ENCODE measurements around the gene PCOLCE2.

The PCOLCE2 gene

DNA sequence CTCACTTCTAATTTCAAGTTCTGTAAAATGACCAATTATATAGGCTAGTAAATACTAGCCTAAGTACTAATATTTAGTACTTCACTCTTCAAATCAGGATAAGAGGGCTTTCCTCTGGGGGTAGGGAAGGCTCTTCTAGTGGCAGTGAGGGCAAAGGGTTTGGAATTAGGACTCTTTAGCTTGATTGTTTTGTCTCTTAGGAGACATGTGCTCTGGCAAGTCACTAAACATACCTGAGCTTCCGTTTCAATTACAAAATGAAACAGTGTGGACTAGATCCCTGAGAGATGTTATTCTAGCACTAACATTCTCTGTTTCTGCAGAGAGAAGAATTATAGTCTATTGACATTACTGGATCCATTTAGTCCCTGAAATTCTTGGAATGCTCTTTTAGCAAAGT, 71.5 kb downstream of the PCOLCE2 start:
- DNase-seq, result no peak

DNA sequence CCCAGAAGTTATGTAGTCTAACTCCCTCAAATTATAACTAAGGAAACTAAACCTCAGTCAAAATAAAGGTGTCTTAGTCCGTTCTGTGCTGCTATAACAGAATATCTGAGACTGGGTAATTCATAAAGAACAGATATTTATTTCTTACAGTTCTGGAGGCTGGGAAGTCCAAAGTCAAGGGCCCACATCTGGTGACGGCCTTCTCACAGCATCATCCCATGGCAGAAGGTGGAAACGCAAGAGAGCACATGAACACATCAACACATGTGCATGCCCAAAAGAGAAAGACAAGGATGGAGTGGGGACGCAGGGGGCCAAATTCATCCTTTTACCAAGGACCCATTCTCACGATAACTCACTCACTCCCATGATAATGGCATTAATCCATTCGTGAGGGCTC, 73.1 kb downstream of the PCOLCE2 start:
- DNase-seq, result no peak

DNA sequence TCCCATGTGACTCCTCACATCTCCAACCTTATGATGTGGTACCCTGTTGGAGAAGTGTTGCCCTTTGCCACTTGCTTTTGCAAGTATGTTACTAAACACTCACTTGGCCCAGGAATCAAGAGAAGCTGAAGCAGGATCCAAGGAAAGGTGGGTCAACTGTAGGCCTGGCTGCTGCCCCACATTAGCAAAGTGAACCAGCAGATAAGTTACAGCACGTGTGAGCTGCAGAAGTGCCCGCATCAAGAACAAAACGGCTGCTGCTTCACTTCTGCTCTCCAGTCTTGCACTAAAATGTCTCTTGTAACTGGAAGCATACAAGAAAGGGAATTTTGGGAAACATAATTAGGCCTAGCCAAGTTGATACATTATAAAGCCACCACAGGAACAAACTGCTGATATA, 79.6 kb downstream of the PCOLCE2 start:
- no peak for DNase-seq

DNA sequence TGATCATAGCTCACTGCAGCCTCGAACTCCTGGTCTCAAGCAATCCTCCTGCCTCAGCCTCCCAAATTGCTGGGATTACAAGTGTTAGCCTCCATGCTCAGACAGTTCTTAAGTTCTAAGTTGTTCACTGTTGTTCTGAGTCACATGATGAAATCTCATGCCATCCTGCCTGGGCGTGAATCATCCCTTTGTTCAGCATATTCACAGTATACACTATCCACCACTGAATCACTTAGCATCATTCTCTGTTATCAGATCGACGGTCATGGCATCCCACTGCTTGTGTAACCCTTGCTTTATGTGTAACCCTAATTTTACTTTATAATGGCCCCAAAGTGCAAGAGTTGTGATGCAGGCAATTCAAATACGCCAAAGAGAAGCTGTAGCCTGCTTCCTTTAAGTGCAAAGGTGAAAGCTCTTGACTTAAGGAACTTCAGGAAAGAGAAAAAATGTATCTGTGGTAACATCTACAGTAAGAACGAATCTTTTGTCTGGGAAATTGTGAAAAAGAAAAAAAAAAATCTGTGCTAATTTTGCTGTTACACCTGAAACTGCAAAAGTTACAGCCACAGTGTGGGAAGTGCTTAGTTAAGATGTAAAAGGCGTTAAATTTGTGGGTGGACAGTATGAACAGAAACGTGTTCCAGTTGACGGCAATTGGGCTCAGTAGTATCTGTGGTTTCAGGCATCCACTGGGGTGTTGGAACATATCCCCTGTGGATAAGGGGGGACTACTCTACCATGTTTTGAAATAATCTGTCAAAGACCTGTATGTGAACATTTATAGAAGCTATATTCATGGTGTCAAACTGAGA, 80.6 kb downstream of the PCOLCE2 start:
- DNase-seq, result no peak

DNA sequence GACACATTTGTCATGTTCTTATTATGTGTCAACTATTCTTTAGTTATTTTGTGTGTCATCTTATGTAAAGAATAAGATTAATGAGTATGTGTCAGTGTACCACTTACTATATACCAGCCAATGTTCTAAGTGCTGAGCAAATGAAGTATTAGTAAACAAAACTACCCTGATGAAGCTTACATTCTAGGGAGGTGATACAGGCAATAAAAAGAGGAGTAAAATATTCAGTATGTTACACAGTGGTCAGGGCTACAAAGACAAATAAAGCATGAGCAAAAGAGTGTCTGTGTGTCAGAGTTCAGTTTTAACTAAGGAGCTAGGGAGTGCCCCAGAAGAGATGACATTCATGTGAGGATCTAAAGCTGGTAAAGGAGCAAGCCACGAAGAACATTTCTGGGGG, 86.0 kb downstream of the PCOLCE2 start:
- DNase-seq, result no peak

DNA sequence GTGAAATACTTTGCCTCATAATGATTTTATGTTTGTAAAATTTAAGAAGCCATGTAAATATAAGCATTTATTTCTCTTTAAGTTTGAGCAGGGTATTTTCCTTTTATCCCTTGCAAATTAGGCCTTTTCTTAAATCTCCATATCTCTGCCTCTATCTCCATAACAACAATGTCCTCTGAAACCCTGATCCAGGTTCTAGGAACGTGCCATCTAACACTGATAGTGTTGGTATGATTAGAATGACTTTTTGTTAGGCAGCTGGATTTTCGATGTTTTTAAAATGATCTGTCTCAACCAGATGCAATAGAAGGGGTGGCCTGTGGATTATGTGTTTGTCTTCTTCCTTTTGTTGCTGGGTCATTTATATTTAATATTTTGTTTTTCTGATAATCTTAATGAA, 87.1 kb downstream of the PCOLCE2 start:
- DNase-seq, result no peak

DNA sequence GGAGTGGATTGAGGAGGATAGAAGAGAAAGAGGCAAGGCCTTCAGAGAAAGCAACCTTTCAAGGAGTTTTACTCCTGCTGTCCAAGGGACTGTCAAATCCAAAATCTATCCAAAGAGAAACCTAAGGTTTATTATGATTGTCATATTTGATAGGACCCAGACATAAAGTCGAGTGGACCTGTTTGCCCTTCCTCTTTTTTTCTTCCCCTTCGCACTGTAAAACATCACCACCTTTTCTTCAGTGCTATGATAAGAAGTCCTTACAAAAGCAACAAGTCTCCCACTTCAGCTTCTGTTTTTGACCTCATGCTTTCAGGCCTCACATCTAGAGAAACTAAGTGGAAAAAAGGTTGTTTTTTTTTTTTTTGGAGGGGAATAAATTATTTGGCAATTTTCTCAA, 92.1 kb downstream of the PCOLCE2 start:
- no peak for DNase-seq

DNA sequence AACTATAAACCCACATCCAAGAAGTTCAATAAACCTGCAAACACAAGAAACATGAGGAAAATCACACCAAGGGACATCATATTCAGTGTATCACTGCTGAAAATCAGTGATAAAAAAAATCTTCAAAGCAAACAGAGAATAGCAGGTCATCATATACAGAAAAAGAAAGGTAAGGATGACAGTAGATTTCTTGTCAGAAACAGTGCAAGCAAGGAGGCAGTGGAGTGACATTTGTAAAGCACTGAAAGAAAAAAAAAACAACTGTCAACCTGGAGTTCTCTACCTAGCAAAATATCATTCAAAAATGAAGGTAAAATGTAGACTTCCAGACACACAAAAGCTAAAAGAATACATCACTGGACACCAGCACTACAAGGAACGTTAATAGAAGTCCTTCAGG, 93.6 kb downstream of the PCOLCE2 start:
- no peak for DNase-seq

DNA sequence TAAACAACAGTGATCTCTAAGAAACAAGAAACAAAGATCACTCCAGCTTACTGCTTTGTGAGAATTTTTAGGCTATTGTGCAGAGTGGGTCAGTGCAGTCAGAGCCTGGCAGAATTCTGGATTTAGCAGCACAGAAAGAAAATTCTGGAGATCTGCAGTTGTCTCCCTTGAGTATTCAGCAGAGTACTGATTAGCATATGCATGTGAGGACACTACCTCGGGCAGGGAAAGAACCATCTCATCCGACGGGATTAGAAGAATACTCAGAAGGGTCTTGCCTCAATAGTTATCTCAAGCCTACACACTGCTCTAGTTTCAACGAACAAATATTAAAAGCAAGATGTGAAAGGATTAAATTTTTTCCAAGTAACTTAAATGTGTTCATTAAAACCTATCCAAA, 94.4 kb downstream of the PCOLCE2 start:
- DNase-seq, result no peak

DNA sequence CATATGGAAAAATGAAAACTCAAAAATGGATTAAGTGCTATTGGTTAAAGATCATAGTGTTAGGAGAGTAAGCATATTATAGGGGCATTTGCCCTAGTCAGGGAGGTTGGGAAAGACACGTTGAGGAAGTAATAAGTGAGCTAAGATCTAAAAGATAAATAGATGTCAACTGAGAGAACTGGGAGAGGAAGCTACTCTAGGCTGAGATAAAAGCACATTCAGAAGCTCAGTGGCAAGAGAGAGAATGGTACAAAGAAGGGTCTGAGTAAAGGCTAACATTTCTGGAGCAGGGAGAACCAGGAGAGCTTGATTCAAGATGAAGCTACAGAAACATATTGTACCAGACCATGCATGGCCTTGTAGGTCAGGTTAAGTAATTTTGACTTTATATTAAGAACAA, 101.2 kb downstream of the PCOLCE2 start:
- DNase-seq, result no peak

DNA sequence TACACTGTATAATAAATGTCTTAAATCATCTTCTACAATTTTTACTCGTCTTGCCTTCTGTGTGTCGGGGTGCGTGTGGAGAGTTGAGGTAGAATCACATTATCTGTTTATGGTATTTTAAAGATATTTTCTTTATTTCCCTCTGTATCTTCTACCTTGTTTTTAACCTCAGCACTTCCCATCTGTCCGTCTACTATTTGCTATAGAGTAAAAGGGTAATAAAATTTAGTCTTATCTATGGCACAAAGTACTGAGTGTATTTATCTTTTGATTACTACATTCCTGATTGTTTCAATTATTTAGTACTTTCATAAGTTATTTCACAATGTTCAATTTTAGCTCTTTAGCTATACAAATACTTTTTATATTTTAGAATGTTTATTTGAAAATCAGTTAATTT, 102.9 kb downstream of the PCOLCE2 start:
- no peak for DNase-seq

DNA sequence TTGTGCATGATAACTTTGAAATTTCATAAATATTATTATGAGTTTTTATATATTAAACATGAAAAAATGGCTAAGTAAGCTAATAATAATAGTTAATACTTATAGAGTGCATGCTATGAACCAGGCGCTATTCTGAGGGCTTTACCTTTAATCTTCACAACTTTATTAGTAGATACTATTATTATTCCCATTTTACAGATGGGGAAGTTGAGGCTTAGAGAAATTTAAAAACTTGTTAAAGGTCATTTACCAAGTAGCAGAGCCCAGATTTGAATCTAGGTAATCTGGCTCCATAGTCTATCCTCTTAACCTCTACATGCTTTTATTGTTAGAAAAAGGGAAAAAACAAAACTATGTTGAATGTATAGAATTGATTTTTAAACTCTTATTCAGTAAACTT, 104.7 kb downstream of the PCOLCE2 start:
- no peak for DNase-seq

DNA sequence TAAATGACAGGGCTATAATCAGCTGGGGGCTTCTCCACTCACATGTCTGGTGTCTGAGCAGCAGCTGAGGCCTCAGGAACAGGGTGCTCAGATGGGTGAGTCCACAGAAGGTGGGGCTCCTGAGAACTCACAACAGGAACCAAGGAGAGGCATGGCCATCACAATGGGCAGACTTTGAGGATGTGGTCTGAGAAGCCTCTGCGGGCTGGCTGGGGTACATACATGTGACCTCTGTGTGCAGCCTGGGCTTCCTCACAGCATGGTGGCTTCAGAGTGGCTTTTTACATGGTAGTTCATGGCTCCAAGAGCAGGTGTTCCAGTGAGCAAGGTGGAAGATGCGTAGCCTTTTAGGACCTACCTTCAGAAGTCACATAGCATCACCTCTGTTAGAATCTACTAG, 106.3 kb downstream of the PCOLCE2 start:
- no peak for DNase-seq

DNA sequence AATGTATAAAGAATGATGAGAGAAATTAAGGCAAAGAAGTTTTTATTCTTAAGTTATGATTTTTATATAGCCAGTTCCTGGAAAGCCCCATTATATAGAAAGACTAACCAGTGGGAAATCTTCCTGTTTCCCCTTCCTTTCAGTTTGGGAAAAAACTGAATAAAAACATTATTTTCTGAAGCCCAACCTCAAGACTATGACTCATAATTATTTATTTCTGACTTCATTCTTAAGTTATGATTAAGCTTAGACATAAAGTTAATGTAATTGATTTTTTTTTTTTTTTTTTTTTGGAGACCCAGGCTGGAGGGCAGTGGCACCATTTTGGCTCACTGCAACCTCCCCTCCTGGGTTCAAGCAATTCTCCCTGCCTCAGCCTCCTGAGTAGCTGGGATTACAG, 109.3 kb downstream of the PCOLCE2 start:
- DNase-seq, result no peak

DNA sequence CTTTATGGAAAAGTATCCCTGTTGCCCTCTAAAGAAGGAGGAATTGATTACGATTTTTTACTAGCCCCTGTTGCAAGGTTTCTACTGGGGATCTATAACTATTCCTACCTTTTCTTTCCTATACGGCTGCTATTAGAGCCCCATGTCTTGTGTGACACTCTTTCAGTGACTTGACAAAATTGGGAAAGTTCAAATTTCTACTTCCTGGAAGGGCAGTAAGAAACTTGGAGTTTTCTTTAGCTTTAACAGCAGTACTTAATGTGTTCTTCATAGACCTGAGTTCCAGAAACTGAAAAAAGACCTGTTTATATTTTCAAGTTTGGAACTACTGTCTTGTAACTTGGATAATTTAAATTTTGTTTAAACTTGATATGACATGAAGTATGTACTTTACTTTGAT, 110.3 kb downstream of the PCOLCE2 start:
- no peak for DNase-seq

DNA sequence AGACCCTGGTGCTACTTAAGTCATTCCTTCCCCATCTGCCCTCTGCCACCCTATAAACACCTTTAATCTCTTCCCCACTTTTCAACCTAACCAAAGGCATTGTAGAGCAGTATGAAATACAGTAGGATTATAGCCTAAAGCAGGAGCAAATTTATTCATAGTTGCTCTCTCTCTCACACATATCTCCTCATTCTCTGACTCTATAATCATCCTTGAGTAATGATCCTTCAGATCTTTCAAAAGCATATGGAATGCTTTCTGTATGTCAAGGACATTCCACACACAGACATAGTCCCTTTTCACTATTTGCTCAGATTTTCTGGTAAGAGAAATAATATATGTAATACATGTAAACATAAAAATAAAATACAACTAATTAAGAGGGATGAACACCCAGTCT, 111.0 kb downstream of the PCOLCE2 start:
- no peak for DNase-seq

DNA sequence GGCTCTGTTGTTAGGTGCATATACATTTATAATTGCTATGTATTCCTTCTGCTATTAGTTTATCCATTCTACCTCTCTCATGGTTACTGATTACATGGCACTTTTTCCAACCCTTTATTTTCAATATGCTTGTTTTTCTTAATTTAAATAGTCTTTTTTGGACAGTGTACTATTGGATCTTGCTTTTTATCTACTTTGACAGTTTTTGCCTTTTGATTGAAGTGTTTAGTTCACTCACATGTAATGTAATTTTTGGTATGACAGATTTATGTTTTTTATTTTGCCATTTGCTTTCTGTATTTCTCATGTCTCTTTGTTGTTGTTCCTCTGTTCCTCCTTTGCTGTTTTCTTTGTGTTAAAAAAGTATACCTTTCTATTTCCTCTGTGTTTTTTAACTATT, 120.5 kb downstream of the PCOLCE2 start:
- no peak for DNase-seq
